ENCODE measurements around the gene HAS3.

The HAS3 gene

GRCh38 chr16:69100071-69100691 lies 5.3 kb upstream of the HAS3 start:
- peaks cover 3% of the 10 kb centered on the region for H3K4me1 ChIP-seq
- peak overlapping the region; percentile 55 for H3K4me2 ChIP-seq (ENCODE audit: low read length)
- no peak overlapping the region for H3K27ac ChIP-seq
- H3K79me2 ChIP-seq: no peaks in the 10 kb centered on the region
- H3K9me3 ChIP-seq (ENCODE audit: control insufficient read depth, low read length): no peaks in the 10 kb centered on the region
- H3K36me3 ChIP-seq (ENCODE audit: control insufficient read depth, insufficient read depth, low read length): no peaks in the 10 kb centered on the region
- H2AFZ ChIP-seq: peak overlapping the region; percentile 44
- TF ChIP-seq, protein P1, sequence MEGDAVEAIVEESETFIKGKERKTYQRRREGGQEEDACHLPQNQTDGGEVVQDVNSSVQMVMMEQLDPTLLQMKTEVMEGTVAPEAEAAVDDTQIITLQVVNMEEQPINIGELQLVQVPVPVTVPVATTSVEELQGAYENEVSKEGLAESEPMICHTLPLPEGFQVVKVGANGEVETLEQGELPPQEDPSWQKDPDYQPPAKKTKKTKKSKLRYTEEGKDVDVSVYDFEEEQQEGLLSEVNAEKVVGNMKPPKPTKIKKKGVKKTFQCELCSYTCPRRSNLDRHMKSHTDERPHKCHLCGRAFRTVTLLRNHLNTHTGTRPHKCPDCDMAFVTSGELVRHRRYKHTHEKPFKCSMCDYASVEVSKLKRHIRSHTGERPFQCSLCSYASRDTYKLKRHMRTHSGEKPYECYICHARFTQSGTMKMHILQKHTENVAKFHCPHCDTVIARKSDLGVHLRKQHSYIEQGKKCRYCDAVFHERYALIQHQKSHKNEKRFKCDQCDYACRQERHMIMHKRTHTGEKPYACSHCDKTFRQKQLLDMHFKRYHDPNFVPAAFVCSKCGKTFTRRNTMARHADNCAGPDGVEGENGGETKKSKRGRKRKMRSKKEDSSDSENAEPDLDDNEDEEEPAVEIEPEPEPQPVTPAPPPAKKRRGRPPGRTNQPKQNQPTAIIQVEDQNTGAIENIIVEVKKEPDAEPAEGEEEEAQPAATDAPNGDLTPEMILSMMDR (IDR thresholded peaks at IDR 0.05): no peak
- no peaks in the 10 kb centered on the region for H3K27me3 ChIP-seq (ENCODE audit: control insufficient read depth, insufficient read depth, low read length)
- no peak overlapping the region for H3K9ac ChIP-seq
- peak overlapping the region; percentile 31 for H3K4me3 ChIP-seq (ENCODE audit: low read depth, low read length)

GRCh38 chr16:69106491-69107315 lies 1.2 kb downstream of the HAS3 start:
- H3K27ac ChIP-seq: no peak overlapping the region
- H3K27me3 ChIP-seq (ENCODE audit: control insufficient read depth, insufficient read depth, low read length): no peaks in the 10 kb centered on the region
- H3K79me2 ChIP-seq: no peaks in the 10 kb centered on the region
- H3K4me3 ChIP-seq (ENCODE audit: low read depth, low read length): peak overlapping the region; percentile 46
- TF ChIP-seq, protein P1 (IDR thresholded peaks at IDR 0.05): no peak
- H3K36me3 ChIP-seq (ENCODE audit: control insufficient read depth, insufficient read depth, low read length): no peaks in the 10 kb centered on the region
- H3K4me1 ChIP-seq: peaks cover 5% of the 10 kb centered on the region
- H3K9me3 ChIP-seq (ENCODE audit: control insufficient read depth, low read length): no peaks in the 10 kb centered on the region
- H2AFZ ChIP-seq: peak overlapping the region; percentile 67
- H3K4me2 ChIP-seq (ENCODE audit: low read length): peak overlapping the region; percentile 78
- no peak overlapping the region for H3K9ac ChIP-seq

DNA sequence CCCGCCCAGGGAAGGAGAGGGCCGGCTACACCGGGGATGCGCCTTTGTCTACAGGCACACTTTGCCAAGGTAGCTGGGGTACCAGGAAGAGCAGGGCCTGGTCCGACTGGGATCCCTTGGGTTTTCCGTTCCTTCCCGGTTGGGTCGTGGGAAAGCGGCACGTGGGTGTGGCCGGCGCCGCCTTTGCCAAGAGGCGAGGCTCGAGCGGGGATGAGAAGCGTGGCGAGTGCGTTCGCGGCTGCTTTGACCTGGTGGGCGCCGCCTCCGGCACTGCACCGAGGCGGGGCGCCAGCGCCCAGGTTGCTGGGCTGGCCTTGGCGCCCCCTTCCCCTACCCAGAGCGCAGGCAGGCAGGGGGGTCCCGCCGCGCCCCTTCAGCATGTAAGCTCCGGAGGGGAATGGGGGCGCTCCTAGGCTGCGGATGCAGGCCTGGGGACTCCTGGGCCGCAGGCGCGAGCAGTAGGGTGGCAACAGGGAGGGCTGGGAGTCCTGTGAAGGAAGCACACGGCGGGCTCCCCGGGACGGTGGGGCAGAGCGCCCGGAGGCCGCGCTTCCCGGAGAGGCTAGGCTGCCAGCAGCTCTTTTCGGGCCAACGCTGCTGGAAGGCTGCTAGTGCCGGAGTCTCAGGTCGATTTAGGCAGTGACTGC lies 2.0 kb downstream of the HAS3 start:
- no peak overlapping the region for H3K9ac ChIP-seq
- H3K9me3 ChIP-seq (ENCODE audit: control insufficient read depth, low read length): no peaks in the 10 kb centered on the region
- no peaks in the 10 kb centered on the region for H3K27me3 ChIP-seq (ENCODE audit: control insufficient read depth, insufficient read depth, low read length)
- H3K4me3 ChIP-seq (ENCODE audit: low read depth, low read length): peak overlapping the region; percentile 46
- no peaks in the 10 kb centered on the region for H3K36me3 ChIP-seq (ENCODE audit: control insufficient read depth, insufficient read depth, low read length)
- no peaks in the 10 kb centered on the region for H3K79me2 ChIP-seq
- H3K4me1 ChIP-seq: peaks cover 5% of the 10 kb centered on the region
- TF ChIP-seq, protein P1 (IDR thresholded peaks at IDR 0.05): no peak
- no peak overlapping the region for H2AFZ ChIP-seq
- no peak overlapping the region for H3K27ac ChIP-seq
- H3K4me2 ChIP-seq (ENCODE audit: low read length): peak overlapping the region; percentile 78

DNA sequence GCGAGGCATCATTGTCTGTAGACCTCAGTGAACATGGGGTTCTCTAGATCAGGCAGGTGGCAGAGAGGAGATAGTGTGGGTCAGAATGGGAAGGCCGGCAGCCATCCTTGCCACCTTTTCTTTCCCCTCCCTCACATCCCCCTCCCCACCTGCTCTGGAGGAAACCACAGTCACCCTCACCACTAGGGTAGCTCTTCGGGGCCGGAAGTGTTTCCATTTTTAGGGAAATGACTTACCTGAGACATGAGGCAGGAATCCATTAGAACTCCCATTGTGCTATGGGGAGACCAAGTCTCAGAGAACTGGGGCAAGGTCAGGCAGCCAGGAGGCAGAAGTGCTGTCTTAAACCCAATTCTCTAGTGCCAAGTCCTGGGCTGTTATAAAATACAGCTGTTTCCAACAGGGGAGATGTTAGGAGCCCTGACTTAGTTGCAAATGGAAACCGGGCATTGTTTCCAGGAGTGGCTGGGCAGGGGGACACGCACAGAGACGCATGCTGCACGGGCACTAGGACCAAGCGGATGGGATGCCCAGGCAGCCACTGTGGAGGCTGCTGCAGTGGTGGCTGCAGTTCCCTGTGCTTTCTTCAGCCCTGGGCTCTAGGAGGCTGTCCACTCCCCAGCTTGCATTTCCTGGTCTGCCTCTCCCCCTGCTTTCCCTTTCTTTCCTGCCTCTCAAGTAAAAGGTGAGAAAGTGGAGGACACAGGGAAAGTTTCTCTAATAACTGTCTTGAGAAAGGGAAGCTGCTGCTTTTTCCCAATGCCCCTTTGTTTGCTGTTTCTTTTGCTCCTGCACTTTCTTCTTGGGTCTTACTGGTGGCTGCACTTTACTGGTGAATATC lies 2.8 kb downstream of the HAS3 start:
- Histone ChIP-seq H3K4me3 (ENCODE audit: low read depth, low read length) (no peak overlapping the region), H3K27ac (no peak overlapping the region), H3K36me3 (ENCODE audit: control insufficient read depth, insufficient read depth, low read length) (no peaks in the 10 kb centered on the region), H3K27me3 (ENCODE audit: control insufficient read depth, insufficient read depth, low read length) (no peaks in the 10 kb centered on the region), H3K4me1 (peaks cover 5% of the 10 kb centered on the region), H2AFZ (no peak overlapping the region), H3K79me2 (peaks cover 2% of the 10 kb centered on the region), H3K4me2 (ENCODE audit: low read length) (no peak overlapping the region), H3K9ac (no peak overlapping the region), H3K9me3 (ENCODE audit: control insufficient read depth, low read length) (no peaks in the 10 kb centered on the region)
- TF ChIP-seq, protein P1 (IDR thresholded peaks at IDR 0.05): no peak
